GM12891 (cell line): ENCODE data around the gene NRIP3.

Experiments used
- POLR2A ChIP-seq: IDR thresholded peaks from 2 replicates; pipeline ENCODE4 v1.6.1; 2011; ENCODE audit warnings: low read depth, low read length, control low read depth
- POLR2AphosphoS5 ChIP-seq: IDR thresholded peaks from 2 replicates; pipeline ENCODE4 v1.6.1; 2011; ENCODE audit warnings: low read depth, low read length, control low read depth

DNA sequence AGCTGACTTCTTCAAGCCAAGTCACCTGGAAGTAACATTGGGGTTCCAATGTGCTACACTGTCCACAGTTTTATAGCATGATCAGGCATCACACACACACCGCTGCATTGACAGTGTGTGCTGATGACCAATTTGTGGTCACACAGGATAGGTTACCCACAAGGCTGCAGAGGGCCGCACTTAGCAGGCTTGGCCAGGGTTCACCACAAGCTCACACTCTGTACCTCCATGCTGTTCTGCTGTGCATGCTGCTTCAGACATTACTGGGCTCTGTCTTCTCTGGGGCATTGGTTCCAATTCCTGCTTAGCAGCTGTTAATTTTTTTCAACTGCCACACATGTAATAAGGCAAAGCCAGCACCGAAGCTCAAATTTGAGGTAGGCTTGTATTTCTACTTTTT lies 11.0 kb upstream of the NRIP3 start:
- TF ChIP-seq POLR2AphosphoS5 (no peak), POLR2A (no peak)
